ENCODE data around the gene G6PC2.

GRCh38 chr2:168916331-168916675 is 15.2 kb downstream of the G6PC2 start:
- TF ChIP-seq CTCF (IDR thresholded peaks at IDR 0.05; ENCODE audit: low read length): no peak
- no peak for TF ChIP-seq EZH2 (optimal IDR thresholded peaks at IDR 0.05; ENCODE audit: low read depth, low read length)
- TF ChIP-seq EZH2phosphoT487 (IDR thresholded peaks at IDR 0.05; ENCODE audit: low read length): no peak
